LHCN-M2 (cell line): ENCODE measurements around the gene CPSF7. TPM values are rescaled to one million over a fixed set of nuclear protein-coding genes. Genes with fewer than 3 reads are reported as not detected.
"Not testable (repeated sequence)": the region's sequence is repeated elsewhere in the genome, so short reads cannot be mapped to it uniquely, and the experiment has no call there.

Experiments used
- DNase-seq: peaks from one replicate; pipeline ENCODE4 v3.0.0-alpha.2; 2012; ENCODE audit warnings: low read depth
- polyA plus RNA-seq: library from polyadenylated mRNA; unstranded; fragments of >200 nt; gene quantifications from one replicate; pipeline ENCODE4 v1.2.1, GENCODE V29; 2012; ENCODE audit warnings: missing spikeins
- total RNA-seq: library from RNA; depleted of rRNA; stranded (reverse); fragments of >200 nt; gene quantifications from 2 replicates; pipeline ENCODE4 v1.2.3, GENCODE V29; 2014; rRNA removed

The CPSF7 gene
- total RNA-seq, result 38.9 and 45.2 TPM in 2 replicates
- 34.9 TPM for polyA plus RNA-seq

- peak; percentile 93 for DNase-seq
Observed at GRCh38 chr11:61429691-61430582, at the start of gene CPSF7, which contains the start of gene SDHAF2. Gene CPSF7, minus strand, starts transcription at chr11:61429975. Its CDS starts 740 bp downstream, at chr11:61429235. Gene SDHAF2, plus strand, starts transcription at chr11:61430124. Its CDS starts 23 bp downstream, at chr11:61430147.

- DNase-seq, result no peak
Observed at GRCh38 chr11:61477727-61478148, 48.0 kb upstream of the CPSF7 start.

- DNase-seq, result no peak
Observed at GRCh38 chr11:61477126-61477525, 47.4 kb upstream of the CPSF7 start.

- no peak for DNase-seq
Observed at GRCh38 chr11:61476371-61476770, 46.6 kb upstream of the CPSF7 start.

- no peak for DNase-seq
Observed at GRCh38 chr11:61475433-61475832, 45.7 kb upstream of the CPSF7 start.

- no peak for DNase-seq
Observed at GRCh38 chr11:61474013-61474643, 44.4 kb upstream of the CPSF7 start.

GRCh38 chr11:61473370-61474012 lies 43.7 kb upstream of the CPSF7 start:
- no peak for DNase-seq

- DNase-seq, result no peak
Observed at GRCh38 chr11:61472868-61473267, 43.1 kb upstream of the CPSF7 start.

GRCh38 chr11:61472282-61472681 lies 42.5 kb upstream of the CPSF7 start:
- DNase-seq, result peak; percentile 48

GRCh38 chr11:61468002-61468401 lies 38.2 kb upstream of the CPSF7 start:
- DNase-seq, result no peak

GRCh38 chr11:61467602-61468001 lies 37.8 kb upstream of the CPSF7 start:
- DNase-seq, result not testable (repeated sequence)

GRCh38 chr11:61460986-61461385 lies 31.2 kb upstream of the CPSF7 start:
- DNase-seq, result no peak

GRCh38 chr11:61460474-61460881 lies 30.7 kb upstream of the CPSF7 start:
- no peak for DNase-seq

- DNase-seq, result no peak
Observed at GRCh38 chr11:61454520-61454919, 24.7 kb upstream of the CPSF7 start.

- DNase-seq, result no peak
Observed at GRCh38 chr11:61453695-61454094, 23.9 kb upstream of the CPSF7 start.

GRCh38 chr11:61452825-61453224 lies 23.1 kb upstream of the CPSF7 start:
- DNase-seq, result no peak

- no peak for DNase-seq
Observed at GRCh38 chr11:61448552-61448927, 18.8 kb upstream of the CPSF7 start.

GRCh38 chr11:61447601-61448551 lies 18.1 kb upstream of the CPSF7 start:
- DNase-seq, result peak; percentile 33

- DNase-seq, result peak; percentile 96
Observed at GRCh38 chr11:61446211-61446651, 16.5 kb upstream of the CPSF7 start.

GRCh38 chr11:61445516-61445915 lies 15.7 kb upstream of the CPSF7 start:
- peak; percentile 28 for DNase-seq

GRCh38 chr11:61442616-61443015 lies 12.8 kb upstream of the CPSF7 start:
- peak; percentile 81 for DNase-seq
